ENCODE results near the gene ZYX. TPM values are rescaled to one million over a fixed set of nuclear protein-coding genes. Genes with fewer than 3 reads are reported as not detected.

ZYX gene
- total and polyA plus RNA-seq, 2 of the 13 experiments (the other 11 are each of a cell fraction or from before 2014, with no cell fraction given) = 9.9 to 13.7 TPM

GRCh38 chr7:143395187-143396149 lies 14.3 kb downstream of the ZYX start (continued):
- TF ChIP-seq ESRRA (CRISPR knock-in tag; IDR thresholded peaks at IDR 0.05; ENCODE audit: low read depth) (peak; percentile 99), PCBP1 (IDR thresholded peaks at IDR 0.05; ENCODE audit: borderline replicate concordance, low read depth, low read length) (no peak), HMG20A (CRISPR knock-in tag; IDR thresholded peaks at IDR 0.05; ENCODE audit: borderline replicate concordance) (peak; percentile 66; the same call in 1 of the 2 replicates), ZSCAN30 (CRISPR knock-in tag; IDR thresholded peaks at IDR 0.05) (no peak), MEF2D (CRISPR knock-in tag; IDR thresholded peaks at IDR 0.05) (no peak), RORA (CRISPR knock-in tag; IDR thresholded peaks at IDR 0.05) (no peak), ZNF432 (CRISPR knock-in tag; IDR thresholded peaks at IDR 0.05; ENCODE audit: borderline replicate concordance) (no peak), ZNF468 (CRISPR knock-in tag; IDR thresholded peaks at IDR 0.05) (no peak), SMAD9 (CRISPR knock-in tag; IDR thresholded peaks at IDR 0.05) (no peak), RAD51 (IDR thresholded peaks at IDR 0.05; ENCODE audit: borderline replicate concordance) (no peak), GLMP (CRISPR knock-in tag; IDR thresholded peaks at IDR 0.05; ENCODE audit: borderline replicate concordance) (no peak), HNRNPL (IDR thresholded peaks at IDR 0.05; ENCODE audit: low read depth, low read length) (no peak), ZNF10 (CRISPR knock-in tag; IDR thresholded peaks at IDR 0.05; ENCODE audit: borderline replicate concordance, low read depth) (no peak), TIGD3 (CRISPR knock-in tag; IDR thresholded peaks at IDR 0.05; ENCODE audit: borderline replicate concordance) (no peak), ZSCAN21 (CRISPR knock-in tag; IDR thresholded peaks at IDR 0.05; ENCODE audit: borderline replicate concordance) (no peak; the same call in 1 of the 2 replicates), SMC3 (IDR thresholded peaks at IDR 0.05; ENCODE audit: low read length) (no peak), SCMH1 (CRISPR knock-in tag; IDR thresholded peaks at IDR 0.05; ENCODE audit: borderline replicate concordance) (no peak), MYPOP (CRISPR knock-in tag; IDR thresholded peaks at IDR 0.05) (peak; percentile 75; the same call in 1 of the 2 replicates), TERF1 (CRISPR knock-in tag; IDR thresholded peaks at IDR 0.05) (no peak), TSC22D2 (CRISPR knock-in tag; IDR thresholded peaks at IDR 0.05; ENCODE audit: borderline replicate concordance) (no peak), CBFB (CRISPR knock-in tag; IDR thresholded peaks at IDR 0.05) (no peak), ZFAT (CRISPR knock-in tag; conservative IDR thresholded peaks at IDR 0.05) (no peak), MXI1 (IDR thresholded peaks at IDR 0.05; ENCODE audit: borderline replicate concordance, low read depth, low read length) (no peak), CEBPG (CRISPR knock-in tag; IDR thresholded peaks at IDR 0.05) (peak; percentile 68), RXRA (CRISPR knock-in tag; IDR thresholded peaks at IDR 0.05) (peak; percentile 99), GTF2F1 (IDR thresholded peaks at IDR 0.05; ENCODE audit: low read length) (no peak), PHF20 (CRISPR knock-in tag; IDR thresholded peaks at IDR 0.05) (no peak)

Measured in HepG2 (cell line).